HT1080 (cell line): ENCODE data around the gene SH2B3. TPM values are rescaled to one million over a fixed set of nuclear protein-coding genes. Genes with fewer than 3 reads are reported as not detected.
A peak's percentile ranks its signal among the peaks of the same experiment; 100 is the strongest.

Experiments
- DNase-seq: peaks from one replicate; pipeline ENCODE4 v3.0.0-alpha.2; 2015; ENCODE audit warnings: low read depth
- total RNA-seq: library from RNA; depleted of rRNA; stranded (reverse); fragments of >200 nt; shearing (Covaris generic); gene quantifications from 2 replicates; pipeline ENCODE4 v1.2.3, GENCODE V29; 2014

SH2B3 gene
- total RNA-seq, 1 experiment from 2014 or later: 69.6 TPM

DNA sequence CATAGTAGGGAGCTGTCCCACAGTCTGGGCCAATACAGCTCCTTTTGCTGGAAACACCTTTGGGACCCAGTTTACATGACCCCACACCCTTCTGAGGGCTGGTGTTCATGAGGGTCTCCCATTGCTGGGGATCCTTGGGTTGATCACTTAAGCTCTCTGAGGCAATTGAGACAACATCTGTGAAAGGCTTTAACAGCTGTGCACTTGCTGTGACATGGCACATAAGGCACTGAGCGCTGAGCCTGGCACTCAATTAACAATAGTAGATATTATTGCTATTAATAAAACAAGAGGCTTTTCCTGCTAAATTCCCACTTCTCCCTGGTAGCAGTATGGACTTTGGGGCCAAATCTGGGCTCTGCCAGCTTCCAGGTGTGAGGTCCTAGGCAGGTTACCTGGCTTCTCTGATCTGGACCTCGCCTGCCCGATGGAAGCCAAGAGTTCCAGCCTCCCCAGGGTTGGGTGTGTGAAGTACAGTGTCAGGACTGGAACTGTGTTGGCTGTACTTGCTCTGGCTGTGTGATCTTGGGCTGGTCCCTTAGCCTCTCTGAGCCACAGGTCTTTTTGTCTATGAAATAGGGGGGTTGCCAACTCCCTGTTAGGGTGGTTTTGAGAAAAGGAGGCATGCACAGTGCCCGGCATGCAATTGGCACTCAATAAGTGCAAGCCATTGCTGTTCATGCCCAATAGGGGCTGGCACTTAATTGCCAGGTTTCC is 3.1 kb downstream of the SH2B3 start:
- DNase-seq: no peak

DNA sequence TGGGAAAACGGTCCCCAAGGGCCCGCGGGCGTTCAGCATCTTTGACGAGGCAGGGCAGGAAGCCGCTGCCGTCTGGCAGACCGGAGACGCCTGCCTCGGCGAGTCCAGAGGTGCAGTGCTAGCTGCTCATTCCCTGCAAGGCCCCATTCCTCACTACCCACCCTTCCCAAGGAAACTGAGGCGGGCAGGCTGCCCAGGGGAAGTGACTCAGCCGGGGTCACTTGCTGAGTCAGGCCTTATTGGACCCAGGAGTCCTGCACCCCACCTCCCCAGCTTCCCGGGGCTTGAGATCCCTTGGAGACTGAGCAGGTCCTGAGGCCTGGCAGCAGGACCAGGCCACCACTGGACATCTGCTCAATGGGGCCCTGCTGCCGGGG is 3.7 kb downstream of the SH2B3 start:
- peak; percentile 70 for DNase-seq

DNA sequence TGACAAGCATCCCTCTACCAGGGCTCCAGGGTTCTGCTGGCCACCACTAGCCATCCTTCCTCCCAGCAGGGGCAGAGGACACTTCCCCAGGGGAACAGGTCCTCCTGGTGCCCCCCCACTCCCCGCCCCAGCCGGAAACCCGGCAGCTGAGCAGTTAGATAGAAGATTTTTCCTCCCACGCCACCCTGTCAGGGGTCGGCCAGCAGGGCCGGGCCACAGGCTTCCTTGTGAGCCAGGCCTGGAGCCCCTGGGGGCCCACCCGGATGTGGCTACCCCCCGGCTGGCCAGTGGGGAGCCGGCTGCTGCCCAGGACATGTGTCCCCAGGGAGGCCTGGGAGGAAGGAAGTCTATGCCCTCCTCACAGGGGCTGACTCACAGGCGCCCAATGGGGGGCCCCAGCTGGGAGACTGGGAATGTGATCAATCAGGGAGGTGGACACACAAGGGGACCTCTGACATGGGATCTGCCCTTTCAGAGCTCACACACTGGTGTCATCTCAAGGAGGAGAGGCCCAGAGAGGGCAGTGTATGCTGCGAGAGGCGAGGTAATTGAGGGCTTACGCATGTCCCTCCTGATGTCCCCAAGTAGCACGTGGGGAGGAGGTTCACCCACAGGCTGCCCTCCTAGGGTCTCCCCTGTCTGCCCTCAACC is 4.2 kb downstream of the SH2B3 start:
- DNase-seq: peak; percentile 97

DNA sequence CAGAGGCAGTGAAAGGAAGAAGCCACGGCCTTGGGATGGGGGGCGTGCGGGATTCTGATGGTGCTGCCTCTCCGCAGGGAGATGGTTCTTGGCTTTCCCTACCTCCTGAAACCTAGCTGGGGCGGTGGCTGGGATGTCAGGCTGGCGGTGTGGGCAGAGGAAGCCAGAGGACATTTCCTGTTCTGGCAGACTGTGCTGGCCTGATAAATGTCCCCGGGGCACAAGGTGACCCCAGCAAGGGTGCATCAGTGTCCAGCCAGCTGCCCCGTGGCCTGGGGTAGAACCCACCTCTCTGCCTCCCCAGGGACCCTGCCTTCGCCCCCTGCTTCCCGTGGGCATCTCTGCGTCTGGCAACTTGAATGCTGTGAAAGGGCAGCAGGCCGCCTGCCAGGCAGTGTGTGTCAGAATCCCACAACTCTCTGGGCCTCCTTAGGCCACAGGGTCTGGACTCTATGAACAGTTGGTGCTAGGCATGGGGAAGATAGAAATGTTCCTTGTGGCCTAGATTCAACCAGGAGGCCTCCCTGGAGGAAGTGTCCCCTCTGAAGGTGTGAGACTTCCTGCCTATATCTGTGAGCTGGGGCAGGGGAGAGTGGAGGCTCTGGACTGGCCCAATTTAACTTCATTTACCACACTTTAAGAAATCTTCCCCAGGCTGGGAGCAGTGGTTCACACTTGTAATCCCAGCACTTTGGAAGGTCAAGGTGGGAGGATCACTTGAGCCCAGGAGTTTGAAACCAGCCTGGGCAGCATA is 4.9 kb downstream of the SH2B3 start:
- peak; percentile 64 for DNase-seq

DNA sequence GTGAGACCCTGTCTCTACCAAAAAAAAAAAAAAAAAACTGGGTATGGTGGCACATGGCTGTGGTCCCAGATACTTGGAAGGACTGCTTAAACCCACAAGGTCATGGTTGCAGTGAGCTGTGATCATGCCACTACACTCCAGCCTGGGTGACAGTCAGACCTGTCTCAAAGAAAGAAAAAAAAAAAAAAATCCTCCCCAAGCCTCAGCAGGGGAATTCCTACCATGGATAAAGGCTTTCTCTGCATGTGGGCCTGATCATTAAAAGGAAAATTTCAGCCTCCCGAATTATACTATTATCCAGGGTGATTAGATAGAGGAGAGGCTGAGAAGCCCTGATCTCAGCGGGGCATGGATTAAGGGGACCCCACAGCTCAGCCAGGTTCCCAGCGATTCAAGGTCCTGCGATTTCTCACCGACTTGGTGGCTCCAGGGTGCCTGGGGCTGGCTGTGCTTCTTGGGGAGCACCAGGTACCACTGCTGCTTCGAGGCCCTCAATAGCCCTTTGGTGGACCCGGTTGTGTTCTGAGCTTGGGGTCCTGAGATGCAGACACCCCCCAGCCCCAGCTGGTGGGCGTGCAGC is 5.6 kb downstream of the SH2B3 start:
- DNase-seq: no peak

DNA sequence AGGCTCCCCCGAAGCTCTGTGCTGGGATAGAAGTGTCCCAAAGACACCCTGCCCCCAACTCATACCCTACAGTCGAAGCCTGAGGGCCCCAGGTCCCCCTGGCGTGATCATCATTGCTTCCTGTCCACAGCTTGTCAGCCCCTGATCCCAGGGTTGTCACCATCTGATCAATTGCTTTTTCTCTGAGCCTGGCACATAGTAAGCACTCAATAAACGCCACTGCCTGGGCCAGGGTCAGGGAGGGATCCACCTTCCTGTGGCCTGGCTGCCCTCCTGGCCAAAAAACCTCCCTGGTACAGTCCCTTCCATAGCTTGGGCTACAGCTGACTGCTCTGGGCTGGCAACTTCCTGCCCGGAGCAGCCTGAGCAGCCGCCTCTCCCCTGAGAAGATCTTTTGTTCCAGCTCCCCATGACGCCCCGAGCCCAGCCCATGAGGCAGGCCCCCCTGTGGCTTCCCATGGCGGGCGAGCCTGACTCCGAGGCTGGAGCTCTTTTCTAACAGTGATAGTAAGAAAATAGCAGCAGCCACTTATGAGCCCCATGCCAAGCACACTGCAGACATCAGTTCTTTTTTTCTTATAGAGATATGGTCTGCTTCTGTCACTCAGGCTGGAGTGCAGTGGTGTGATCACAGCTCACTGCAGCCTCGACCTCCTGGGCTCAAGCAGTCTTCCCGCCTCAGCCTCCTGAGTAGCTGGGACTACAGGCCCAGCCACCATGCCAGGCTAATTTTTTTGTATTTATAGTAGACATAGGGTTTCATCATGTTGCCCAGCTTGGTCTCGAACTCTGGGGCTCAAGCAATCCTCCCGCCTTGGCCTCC is 6.5 kb downstream of the SH2B3 start:
- DNase-seq: peak; percentile 76

DNA sequence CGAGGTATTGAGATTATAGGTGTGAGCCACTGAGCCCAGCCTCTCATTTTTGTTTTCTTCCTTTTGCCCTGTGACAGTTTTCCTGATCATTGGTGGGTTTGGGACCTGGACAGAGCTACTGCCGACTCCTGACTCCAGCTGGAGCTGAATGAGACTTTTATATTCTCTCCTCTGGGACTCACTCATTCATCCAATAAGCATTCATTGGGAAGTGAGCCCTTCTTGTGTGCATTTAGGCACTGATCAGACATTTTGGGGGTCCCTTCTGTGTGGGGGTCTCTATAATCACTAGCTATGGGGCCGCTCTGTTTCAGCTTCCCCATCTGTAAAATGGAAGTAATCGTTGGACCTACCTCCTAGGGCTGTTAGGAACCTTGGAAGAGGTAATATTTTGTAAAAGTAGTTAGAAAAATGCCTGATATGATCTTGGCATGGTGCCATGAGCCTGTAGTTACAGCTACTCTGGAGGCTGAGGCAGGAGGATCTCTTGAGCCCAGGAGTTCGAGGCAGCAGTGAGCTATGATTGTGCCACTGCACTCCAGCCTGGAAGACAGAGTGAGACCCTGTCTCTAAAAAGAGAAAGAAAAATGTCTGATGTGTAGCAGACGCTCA is 7.2 kb downstream of the SH2B3 start:
- no peak for DNase-seq

DNA sequence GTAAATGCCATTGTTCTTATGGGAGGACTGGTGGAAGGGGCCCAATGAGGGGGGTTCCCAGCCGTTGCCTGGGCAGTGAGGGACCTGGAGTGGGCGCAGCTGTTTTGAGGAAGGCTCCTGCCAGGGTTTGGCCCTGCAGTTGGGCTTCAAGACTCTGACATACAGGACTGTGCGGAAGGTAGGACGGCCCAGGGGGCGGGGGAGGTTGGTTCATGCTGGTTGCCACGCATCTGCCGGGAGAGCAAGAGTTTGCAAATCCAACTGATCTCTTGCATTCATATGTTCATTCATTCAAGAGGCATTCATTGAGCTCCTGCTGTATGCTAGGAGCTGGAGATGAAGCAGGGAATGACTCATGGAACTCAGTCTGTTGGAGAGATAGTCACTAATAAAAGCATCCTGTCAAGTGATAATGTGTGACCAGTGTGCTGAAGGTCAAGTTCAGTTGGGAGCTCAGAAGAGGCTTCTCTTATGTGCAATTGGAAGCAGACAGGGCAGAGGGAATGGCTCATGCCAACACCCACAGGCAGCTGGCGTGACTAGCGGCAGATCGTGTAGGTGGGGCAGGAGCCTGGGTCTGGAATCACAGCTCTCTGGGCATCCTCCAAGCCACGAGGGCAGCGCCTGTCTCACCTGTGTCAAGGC is 7.8 kb downstream of the SH2B3 start:
- peak; percentile 85 for DNase-seq

DNA sequence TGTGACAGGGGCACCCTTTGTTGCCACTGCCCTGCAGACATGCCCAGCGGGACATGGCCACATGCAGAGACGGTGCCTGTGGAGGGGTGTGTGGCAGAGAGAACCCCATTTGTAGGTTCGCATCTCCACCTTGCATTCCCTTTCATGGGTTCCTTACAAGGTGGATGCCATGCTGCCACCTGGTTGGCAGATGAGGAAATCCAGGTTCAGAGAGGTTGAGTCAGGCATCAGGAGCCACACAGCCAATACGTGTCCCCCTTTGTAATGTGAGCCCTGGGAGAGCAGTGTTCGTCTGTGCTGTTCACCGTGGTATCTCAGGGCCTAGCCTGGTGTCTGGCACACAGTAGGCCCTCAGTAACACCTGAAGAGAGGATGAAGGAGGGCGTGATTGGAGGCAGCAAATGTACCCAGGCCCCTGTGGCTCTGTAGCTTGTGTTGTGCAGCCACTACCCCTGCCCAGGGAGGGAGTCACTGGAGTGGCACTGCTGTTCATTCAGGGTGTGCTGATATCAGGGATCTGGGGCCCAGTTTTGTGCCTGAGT is 9.1 kb downstream of the SH2B3 start:
- no peak for DNase-seq

DNA sequence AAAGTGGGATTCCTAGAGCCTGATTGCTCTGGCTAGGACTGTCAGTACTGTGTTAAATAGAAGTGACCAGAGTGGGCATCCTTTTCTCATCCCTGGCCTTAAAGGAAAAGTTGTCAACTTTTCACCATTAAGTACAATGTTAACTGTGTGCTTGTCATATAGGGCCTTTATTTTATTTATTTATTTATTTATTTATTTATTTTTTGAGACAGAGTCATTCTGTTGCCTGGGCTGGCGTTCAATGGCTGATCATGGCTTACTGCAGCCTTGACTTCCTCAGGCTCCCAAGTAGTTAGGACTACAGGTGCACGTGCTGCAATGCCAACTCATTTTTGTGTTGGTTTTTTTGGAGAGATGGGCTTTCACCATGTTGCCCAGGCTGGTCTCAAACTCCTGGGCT is 11.6 kb downstream of the SH2B3 start:
- DNase-seq: no peak

DNA sequence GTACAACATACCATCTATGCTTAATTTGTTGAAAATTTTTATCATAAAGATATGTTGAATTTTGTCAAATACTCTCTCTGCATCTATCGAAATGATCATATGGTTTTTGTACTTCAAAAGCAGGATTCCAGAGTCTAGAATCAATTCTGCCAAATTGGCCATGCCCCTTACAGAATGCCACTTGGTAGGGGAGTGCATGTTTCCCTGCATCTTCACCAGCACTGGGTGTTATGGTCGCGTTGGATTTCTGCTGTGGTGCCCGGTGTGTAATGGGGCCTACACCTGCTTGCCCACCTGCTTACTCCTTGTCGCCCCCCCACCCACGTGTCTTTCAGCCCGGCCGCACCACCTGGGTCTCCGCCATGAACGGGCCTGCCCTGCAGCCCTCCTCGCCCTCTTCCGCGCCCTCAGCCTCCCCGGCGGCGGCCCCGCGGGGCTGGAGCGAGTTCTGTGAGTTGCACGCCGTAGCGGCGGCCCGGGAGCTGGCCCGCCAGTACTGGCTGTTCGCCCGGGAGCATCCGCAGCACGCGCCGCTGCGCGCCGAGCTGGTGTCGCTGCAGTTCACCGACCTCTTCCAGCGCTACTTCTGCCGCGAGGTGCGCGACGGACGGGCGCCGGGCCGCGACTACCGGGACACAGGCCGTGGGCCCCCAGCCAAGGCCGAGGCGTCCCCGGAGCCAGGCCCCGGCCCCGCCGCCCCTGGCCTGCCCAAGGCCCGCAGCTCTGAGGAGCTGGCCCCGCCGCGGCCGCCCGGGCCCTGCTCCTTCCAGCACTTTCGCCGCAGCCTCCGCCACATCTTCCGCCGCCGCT is 12.3 kb downstream of the SH2B3 start:
- no peak for DNase-seq

DNA sequence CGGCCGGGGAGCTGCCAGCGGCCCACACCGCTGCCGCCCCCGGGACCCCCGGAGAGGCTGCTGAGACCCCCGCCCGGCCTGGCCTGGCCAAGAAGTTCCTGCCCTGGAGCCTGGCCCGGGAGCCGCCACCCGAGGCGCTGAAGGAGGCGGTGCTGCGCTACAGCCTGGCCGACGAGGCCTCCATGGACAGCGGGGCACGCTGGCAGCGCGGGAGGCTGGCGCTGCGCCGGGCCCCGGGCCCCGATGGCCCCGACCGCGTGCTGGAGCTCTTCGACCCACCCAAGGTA is 12.8 kb downstream of the SH2B3 start:
- DNase-seq: no peak

DNA sequence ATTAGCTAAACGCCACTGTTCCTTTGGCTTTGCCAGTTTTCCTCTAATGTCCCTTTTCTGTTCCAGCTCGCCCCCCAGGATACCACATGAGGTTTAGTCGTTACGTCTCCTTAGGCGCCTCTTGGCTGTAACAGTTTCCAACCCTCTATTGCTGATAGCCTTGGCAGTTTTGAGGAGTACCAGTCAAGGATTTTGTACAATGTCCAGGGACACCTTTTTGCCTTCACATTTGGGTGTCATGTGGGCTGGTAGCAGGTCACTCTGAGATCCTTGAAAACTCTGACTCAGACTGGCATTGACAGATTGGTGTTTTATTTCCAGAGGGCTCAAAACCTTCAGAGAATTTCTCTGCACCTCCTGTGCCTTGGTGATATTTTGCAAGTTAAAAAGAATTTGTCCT is 14.1 kb downstream of the SH2B3 start:
- no peak for DNase-seq

DNA sequence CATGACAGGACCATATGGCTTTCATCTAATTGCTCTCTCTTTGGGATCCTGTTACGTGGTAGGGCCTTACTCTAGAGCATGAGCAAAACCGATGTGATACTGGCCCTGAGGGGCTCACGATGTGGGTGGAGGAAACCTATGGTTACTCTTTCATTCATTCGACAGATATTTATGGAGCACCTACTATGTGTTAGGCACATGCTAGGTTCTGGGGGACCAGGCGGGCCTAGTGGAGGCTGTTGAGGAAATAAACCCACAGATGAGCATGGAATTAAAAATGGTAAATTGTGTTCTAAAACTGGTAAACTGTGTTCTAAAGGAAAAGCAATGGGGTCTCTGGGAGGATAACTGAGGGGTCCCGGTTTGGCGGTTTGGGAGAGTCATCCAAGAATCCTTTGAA is 14.8 kb downstream of the SH2B3 start:
- DNase-seq: no peak

DNA sequence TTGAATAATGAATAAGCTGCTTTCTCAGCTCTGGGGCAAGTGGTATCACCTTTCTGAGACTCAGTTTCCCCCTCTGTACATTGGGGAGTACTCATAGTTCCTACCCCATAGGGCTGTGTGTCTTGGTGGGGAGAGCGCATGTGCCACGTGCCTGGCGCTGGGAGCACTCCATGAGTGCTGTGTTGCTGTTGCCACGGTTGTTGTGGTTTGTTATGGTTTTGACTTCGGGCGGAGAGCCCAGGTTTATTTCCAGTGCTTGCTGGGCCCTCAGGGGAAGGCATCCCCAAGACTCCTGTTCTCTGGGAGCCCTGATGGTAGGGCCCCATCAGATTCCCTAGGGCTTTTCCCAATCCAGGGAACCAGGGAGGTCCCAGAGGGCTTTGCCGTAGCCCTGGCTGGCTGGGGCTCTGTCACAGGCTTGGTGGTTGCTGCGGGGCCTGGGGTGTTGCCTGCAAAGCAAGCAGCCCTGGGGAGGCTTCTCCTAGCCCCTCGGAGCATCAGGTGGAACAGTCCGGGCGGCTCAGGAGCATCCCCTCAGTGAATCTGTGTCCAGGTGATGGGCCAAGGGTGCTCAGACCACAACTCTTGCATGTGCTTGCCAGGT is 18.6 kb downstream of the SH2B3 start:
- no peak for DNase-seq

DNA sequence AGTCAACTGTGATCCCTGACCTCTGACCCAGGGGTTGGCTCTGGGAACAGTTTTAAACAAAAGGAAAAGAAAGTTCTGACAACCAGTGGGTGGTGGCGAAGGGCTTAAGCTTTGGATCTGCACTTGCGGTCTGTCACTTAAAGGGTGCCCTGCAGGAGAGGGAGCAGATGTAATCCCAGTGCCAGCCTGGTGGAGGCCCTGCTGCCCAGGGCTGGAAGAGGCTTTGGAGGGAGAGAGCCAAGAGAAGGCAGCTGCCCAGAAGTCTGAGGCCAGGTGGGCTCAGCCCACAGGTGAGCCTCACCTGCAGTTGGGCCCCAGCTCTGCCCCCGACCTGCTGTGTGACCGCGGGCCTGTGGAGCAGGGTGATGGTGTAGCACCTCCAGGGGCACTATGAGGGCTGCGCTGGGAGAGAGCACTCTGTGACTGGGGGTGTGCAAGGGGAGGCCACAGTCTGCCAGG is 19.1 kb downstream of the SH2B3 start:
- no peak for DNase-seq

DNA sequence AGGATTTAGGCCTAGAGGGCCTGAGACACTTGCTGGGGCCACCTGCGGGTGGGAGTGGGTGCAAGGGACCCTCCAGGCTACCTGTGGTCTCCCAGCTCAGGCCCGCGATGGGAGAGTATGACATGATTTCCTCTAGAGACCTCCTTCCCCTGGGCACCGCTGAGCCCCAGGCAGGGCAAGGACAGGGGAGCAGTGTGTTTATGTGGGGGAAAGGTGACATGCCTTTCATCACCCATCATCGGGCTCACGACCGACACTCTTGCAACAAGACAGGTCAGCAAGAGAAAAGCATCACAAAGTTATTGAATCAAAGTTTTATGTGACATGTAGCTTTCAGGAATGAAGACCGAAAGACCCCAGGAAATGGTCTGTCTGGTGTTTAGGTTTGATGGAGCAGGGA is 19.9 kb downstream of the SH2B3 start:
- DNase-seq: no peak

DNA sequence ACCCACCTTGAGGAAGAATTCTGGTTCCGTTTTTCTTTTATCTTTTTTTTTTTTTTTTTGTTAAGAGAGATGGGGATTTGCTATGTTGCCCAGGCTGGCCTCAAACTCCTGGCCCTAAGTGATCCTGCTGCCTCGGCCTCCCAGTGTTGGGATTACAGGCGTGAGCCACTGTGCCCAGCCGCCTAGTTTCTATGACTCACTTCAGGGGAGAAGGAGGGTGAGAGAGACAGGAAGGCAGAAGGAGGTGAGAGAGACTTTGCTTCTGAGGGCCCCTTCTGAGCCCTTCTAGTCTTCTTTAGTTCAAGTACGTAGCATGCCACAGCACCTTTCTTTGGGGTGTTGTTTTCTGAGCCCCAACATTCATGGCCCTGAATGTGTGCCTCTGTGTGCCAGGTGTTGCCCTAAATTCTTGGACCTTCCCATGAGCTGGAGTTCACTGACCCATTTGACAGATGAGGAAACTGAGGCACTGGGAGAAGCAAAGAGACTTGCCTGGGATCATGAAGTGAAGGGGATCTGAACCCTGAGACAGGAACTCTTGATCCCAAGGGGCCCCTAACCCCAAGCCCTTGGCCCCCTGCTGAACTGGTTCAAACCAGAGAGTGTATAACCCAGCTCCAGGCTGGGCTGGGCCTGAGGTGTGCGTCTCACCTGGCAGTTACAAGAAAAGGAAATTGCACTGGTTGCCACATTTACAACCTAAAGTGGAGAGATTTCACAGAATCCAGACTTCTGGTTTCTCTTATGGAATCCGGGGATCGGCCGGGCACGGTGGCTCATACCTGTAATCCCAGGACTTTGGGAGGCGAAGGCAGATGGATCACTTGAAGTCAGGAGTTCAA is 20.8 kb downstream of the SH2B3 start:
- DNase-seq: peak; percentile 79
